LHCN-M2 (cell line): ENCODE measurements around the gene SLC7A11. TPM values are rescaled to one million over a fixed set of nuclear protein-coding genes. Genes with fewer than 3 reads are reported as not detected.

ENCODE experiments used
- DNase-seq: peaks from one replicate; pipeline ENCODE4 v3.0.0-alpha.2; 2012; ENCODE audit warnings: low read depth
- polyA plus RNA-seq: library from polyadenylated mRNA; unstranded; fragments of >200 nt; gene quantifications from one replicate; pipeline ENCODE4 v1.2.1, GENCODE V29; 2012; ENCODE audit warnings: missing spikeins
- total RNA-seq: library from RNA; depleted of rRNA; stranded (reverse); fragments of >200 nt; gene quantifications from 2 replicates; pipeline ENCODE4 v1.2.3, GENCODE V29; 2014; rRNA removed

Gene SLC7A11
- 5.3 and 6.1 TPM in 2 replicates for total RNA-seq
- 6.3 TPM for polyA plus RNA-seq

- peak; percentile 98 for DNase-seq
Measured at GRCh38 chr4:138242076-138242833, at the start of gene SLC7A11. Gene SLC7A11 (minus strand): TSS chr4:138242349. CDS start chr4:138242069, 280 bp downstream.

DNA sequence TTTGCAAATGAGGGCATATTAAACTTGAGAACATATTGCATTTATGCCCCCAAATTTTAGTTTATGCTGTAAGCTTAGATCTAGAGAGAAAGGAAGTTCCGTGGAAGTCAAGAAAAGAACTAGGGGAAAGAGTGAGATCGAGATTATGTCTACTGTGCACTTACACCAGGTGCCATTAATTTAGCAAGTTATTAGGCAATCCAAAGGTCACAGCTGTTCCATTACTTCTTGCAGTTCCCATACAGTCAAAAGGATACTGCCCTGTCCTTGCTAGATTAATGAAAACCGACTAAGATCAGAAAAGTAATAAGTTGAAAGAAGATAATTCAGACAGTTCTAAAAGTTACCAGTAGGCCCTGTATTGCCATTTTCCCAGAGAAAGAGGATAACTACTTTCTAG lies 49.3 kb upstream of the SLC7A11 start:
- DNase-seq = peak; percentile 64

GRCh38 chr4:138290805-138291204 lies 48.7 kb upstream of the SLC7A11 start:
- peak; percentile 23 for DNase-seq

GRCh38 chr4:138279286-138279685 lies 37.1 kb upstream of the SLC7A11 start:
- no peak for DNase-seq

GRCh38 chr4:138277133-138277532 lies 35.0 kb upstream of the SLC7A11 start:
- DNase-seq = peak; percentile 30

GRCh38 chr4:138275963-138276621 lies 33.9 kb upstream of the SLC7A11 start:
- peak; percentile 91 for DNase-seq

DNA sequence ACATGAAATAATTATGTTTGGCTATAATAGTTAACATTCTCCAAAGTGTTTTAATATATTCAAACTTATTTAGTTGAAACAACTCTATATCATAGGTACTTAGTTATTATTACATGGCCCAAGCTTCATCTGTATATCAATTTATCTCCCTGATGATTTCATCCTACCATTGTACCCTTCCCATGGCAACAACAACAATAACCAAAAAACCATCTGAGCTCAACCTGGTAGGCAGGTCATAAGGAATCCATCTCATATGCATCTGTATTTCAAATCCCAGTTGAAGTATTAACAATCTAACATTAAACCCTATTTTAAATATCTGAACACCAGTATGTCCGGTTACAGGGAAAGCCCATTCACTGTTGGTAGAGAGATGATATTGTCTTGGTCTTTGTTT lies 33.1 kb upstream of the SLC7A11 start:
- no peak for DNase-seq

DNA sequence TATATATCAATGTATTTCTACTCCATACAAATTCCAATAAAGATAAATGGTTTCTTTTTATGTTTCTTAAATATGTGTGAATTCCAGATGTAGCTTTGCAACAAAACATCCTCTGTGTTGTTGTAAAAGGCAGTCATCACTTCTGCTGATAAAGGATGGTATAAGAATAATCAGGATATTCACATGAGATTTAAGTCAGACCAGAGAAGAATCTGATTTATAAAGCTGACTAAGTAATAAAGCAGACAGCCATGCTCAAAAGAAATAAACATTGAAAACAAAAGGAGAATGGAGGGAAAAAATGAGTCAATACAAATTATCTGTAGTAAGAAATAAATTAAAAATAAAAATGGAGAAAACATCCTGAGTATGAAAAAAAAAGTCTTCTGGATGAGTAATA lies 27.0 kb upstream of the SLC7A11 start:
- DNase-seq = no peak

DNA sequence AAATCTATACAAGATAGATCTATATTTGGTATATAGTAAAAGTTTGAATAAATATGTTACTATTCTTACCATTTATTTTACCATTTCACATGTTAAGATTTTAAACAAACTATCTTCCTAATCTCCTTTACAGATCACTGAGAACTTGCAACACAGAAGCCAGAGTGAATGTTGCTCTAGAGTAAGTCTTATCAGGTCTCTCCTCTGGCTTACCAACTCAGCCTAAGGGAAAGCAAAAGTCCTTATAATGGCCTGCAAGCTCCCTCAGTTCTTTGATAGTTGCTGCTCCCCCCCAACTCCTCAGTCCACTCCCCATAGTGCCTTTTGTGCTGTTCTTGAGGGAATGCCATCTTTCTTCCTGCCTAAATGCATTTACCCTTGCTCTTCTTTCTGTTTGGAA lies 25.7 kb upstream of the SLC7A11 start:
- DNase-seq = no peak

DNA sequence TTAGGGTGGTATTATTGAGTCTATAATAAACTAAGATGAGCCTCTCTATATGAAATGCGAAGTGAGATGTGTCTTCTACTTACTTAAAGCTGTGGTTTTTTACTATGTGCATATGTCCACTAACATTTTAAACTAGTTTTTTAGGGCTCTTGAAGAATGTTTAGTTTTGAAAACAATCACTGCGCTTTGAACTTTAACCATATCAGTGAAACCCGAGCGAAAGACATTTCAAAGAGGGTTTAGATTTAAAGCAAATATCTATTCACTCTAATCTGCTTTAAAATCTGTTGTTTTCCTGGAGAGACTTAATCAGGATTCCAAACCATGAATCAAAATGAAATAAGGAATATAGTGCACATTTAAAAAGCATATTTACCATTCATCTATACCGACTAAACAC lies 24.8 kb upstream of the SLC7A11 start:
- DNase-seq = no peak

- DNase-seq = peak; percentile 68
Measured at GRCh38 chr4:138263247-138263816, 21.2 kb upstream of the SLC7A11 start.

DNA sequence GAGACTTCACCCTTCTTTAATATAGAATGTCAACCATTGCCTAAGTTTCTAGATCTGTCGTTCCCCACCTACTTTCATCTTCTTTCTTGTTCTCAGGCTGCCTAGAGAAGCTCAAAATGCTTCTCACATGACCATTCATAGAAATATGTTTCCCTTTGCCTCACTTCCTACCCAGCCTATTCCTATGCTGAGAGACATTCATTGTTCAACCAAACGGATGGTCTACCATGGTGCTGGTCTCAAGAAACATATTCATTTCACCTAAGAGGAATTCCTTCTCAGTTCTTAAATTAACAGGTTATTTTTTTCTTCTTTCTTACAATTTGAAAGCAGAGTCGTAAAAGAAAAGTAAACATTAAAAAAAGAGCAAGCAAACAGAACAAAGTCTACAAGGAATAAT lies 20.3 kb upstream of the SLC7A11 start:
- no peak for DNase-seq

GRCh38 chr4:138262030-138262429 lies 19.9 kb upstream of the SLC7A11 start:
- no peak for DNase-seq

DNA sequence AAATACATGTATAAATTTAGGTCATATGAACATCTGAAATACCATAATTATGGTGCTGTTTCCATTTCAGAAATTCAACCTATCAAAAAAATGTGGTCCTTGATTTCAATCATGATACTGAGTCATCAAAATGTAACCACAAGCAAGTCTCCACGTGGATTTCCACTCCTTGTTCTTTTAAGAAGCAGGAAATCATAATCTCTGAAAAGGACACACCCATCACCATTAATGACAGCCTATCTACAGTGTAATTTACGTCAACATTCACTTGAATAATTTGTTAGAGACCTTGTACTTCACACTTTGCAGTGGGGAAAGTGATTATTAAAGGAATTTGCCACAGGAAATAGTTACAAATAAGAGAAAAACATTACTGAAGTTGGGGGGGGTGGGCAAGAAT lies 17.7 kb upstream of the SLC7A11 start:
- peak; percentile 75 for DNase-seq

DNA sequence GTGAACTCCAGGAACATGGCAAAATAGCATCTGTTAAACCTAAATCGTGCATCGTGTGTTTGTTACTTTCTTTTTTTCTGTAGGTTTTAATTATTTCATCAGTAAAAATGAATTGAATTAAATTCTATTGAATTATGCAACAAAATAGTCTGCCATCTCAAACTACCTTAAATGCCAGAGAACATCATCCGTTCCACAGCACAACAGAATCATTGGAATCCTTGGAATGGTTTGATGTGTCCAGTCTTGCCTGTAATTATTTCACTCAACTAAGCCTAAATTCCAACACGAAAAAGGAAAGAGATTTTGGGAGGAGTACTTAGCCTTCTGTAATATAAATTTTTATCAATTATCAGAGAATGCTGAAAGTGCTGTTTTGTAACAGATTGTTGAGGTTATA lies 17.1 kb upstream of the SLC7A11 start:
- no peak for DNase-seq

DNA sequence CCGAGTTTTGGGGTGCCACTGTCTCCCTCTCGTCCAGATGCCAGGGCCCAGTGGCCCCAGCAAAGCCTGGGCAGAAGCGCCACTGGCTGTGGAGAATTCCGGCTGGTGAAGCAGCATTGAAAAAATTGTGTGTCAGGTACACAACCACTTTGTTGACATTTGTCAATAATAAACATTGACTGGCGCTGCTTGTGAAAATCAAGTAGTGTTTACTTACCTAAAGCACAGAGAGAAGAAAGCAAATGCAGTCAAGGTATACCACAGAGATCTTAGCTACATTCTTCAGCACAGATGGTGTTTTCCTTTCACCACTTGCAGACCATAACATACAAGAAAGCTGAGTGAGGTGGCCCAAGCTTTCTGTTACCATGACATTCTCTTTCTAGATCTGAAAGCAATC lies 14.5 kb upstream of the SLC7A11 start:
- DNase-seq = no peak

DNA sequence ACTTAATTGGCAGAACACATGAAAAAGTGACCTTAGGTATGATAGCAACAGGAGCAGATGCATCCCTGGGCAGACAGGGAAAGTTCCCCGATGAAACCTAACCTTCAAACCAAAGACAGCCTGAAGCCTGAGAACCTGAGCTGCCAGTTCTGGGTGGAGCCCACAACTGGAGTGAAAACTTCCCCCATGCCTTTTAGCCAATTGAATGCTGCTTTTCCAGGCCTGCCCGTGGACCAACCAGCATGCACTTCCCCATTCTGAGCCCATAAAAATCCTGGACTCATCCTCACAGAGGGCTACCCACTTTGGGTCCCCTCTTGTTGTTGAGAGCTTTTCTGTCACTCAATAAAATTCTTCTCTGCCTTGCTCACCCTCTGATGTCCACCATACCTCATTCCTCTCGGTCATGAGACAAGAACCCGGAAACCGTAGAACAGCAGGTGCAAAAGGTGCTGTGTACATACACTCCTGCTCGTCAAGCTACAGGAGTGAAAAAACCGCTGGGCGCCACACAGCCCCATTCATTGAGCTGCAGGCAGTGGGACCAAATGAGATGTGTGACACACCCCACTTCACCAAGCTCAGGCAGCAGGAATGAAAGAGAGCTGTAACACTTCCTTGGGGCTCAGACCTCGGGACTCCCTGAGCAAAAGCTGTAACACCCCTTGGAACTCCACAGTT lies 13.9 kb upstream of the SLC7A11 start:
- no peak for DNase-seq

GRCh38 chr4:138252551-138252950 lies 10.4 kb upstream of the SLC7A11 start:
- no peak for DNase-seq

DNA sequence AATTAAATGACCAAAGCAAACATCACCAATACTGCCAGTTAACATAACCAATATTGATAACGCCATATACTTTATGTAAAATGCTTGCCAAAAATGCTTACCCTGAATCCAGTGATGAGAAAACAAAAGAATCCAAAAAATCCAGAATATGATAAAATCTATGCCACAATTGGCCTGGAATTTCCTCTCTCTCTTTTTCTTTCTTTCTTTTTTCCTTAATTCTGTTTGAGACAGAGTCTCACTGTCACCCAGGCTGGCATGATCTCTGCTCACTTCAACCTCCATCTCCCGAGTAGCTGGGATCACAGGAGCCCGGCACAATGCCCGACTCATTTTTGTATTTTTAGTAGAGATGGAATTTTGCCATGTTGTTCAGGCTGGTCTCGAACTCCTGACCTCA lies 9.8 kb upstream of the SLC7A11 start:
- no peak for DNase-seq

DNA sequence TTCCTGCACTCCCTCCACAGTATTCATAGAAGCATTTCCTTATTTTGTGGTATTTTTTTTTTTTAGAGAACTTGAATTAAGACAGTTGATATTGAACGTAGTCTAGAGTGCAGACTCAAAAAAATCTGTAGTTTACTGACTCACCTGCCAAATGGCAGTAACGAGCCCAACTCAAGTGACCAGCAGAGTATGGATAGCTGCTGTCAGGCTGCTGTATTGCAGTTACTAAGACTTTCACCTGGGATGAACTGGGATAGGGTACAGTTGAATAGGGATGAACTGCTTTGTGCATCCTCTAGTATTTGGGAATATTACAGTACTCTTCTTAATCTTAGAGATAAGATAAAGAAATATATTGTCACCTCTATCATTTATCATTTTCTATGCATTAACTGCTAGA lies 7.0 kb upstream of the SLC7A11 start:
- no peak for DNase-seq

GRCh38 chr4:138248058-138248457 lies 5.9 kb upstream of the SLC7A11 start:
- DNase-seq = no peak

DNA sequence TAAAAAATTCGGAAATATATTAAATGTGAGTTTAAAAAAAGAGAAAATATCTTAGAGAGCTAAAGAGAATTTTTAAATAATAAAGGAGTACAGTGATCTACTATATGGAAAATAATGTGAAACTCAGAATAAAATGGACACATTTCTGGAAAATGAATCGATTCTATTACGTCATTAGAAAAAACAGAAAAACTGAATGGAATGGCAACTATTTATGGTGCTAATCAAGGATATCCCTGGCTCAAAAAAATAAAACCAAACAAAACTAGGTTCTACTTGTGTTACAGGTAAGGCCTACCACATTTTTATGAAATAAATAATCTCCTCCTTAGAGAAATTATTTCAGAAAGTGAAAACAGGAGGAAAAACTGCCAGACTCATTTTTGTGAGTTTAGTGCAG lies 5.5 kb upstream of the SLC7A11 start:
- no peak for DNase-seq
